HL-60 (cell line): ENCODE data around the gene PIK3C3.

ENCODE experiments used
- DNase-seq, 2 experiments: peaks; one replicate each; pipeline ENCODE4 v3.0.0-alpha.2; 2010 to 2020; ENCODE audit warnings: low read depth in 1 of 2, low spot score in 1 of 2
- H3K27ac ChIP-seq: fragments of 250-450 bp; sonication (Bioruptor Pico); replicated peaks from 2 replicates; pipeline ENCODE4 v1.5.1; 2020; ENCODE audit warnings: mild to moderate bottlenecking, moderate library complexity
- H3K27me3 ChIP-seq: fragments of 250-450 bp; sonication (Bioruptor Pico); 2 replicates; pipeline ENCODE4 v1.5.1; 2021; ENCODE audit warnings: mild to moderate bottlenecking, moderate library complexity; ENCODE audit not compliant: insufficient read depth, poor library complexity, severe bottlenecking
- H3K4me3 ChIP-seq: replicated peaks from 2 replicates; pipeline ENCODE4 v1.5.1; 2011; ENCODE audit warnings: mild to moderate bottlenecking, control low read depth, low read length; ENCODE audit not compliant: insufficient read depth
- GABPA ChIP-seq: IDR thresholded peaks from 2 replicates; pipeline ENCODE4 v1.6.1; 2012; ENCODE audit warnings: low read depth
- POLR2AphosphoS5 ChIP-seq: IDR thresholded peaks from 2 replicates; pipeline ENCODE4 v1.6.1; 2012; ENCODE audit warnings: low read depth
- SPI1 ChIP-seq: IDR thresholded peaks from 2 replicates; pipeline ENCODE4 v1.6.1; 2012; ENCODE audit warnings: low read depth, mild to moderate bottlenecking, borderline replicate concordance
- TF ChIP-seq, protein P1 (sequence below): IDR thresholded peaks from 2 replicates; pipeline ENCODE4 v1.6.1; 2012; ENCODE audit warnings: low read depth; ENCODE audit not compliant: insufficient replicate concordance
- TF ChIP-seq, protein P2 (sequence below): IDR thresholded peaks from one replicate; pipeline ENCODE4 v1.5.1; 2011; ENCODE audit warnings: low read length, control low read depth, inconsistent platforms; ENCODE audit not compliant: insufficient read depth

The PIK3C3 gene

DNA sequence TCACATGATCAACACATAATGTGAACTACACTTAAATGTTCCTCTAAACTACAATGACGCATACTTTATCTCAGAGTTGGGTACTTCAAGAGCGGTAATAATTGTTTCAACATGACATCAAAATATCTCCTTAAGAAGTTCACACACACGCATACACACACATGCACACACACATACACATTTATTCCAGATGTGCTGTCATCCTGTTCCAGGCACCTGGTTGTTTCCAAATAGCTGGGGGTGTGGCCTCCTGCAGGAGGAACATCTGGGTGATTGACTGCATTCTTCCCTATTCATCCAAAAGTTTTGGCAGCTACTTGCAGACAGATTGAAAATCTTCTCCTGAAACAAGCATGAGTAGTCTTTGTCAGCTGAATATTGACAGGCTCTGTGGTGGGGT, 37.9 kb upstream of the PIK3C3 start:
- TF ChIP-seq, protein P1, sequence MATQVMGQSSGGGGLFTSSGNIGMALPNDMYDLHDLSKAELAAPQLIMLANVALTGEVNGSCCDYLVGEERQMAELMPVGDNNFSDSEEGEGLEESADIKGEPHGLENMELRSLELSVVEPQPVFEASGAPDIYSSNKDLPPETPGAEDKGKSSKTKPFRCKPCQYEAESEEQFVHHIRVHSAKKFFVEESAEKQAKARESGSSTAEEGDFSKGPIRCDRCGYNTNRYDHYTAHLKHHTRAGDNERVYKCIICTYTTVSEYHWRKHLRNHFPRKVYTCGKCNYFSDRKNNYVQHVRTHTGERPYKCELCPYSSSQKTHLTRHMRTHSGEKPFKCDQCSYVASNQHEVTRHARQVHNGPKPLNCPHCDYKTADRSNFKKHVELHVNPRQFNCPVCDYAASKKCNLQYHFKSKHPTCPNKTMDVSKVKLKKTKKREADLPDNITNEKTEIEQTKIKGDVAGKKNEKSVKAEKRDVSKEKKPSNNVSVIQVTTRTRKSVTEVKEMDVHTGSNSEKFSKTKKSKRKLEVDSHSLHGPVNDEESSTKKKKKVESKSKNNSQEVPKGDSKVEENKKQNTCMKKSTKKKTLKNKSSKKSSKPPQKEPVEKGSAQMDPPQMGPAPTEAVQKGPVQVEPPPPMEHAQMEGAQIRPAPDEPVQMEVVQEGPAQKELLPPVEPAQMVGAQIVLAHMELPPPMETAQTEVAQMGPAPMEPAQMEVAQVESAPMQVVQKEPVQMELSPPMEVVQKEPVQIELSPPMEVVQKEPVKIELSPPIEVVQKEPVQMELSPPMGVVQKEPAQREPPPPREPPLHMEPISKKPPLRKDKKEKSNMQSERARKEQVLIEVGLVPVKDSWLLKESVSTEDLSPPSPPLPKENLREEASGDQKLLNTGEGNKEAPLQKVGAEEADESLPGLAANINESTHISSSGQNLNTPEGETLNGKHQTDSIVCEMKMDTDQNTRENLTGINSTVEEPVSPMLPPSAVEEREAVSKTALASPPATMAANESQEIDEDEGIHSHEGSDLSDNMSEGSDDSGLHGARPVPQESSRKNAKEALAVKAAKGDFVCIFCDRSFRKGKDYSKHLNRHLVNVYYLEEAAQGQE: no peak
- TF ChIP-seq GABPA: no peak
- TF ChIP-seq, protein P2, sequence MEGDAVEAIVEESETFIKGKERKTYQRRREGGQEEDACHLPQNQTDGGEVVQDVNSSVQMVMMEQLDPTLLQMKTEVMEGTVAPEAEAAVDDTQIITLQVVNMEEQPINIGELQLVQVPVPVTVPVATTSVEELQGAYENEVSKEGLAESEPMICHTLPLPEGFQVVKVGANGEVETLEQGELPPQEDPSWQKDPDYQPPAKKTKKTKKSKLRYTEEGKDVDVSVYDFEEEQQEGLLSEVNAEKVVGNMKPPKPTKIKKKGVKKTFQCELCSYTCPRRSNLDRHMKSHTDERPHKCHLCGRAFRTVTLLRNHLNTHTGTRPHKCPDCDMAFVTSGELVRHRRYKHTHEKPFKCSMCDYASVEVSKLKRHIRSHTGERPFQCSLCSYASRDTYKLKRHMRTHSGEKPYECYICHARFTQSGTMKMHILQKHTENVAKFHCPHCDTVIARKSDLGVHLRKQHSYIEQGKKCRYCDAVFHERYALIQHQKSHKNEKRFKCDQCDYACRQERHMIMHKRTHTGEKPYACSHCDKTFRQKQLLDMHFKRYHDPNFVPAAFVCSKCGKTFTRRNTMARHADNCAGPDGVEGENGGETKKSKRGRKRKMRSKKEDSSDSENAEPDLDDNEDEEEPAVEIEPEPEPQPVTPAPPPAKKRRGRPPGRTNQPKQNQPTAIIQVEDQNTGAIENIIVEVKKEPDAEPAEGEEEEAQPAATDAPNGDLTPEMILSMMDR: no peak
- TF ChIP-seq SPI1: no peak
- TF ChIP-seq POLR2AphosphoS5: no peak
- Histone ChIP-seq H3K27ac (no peak overlapping the region), H3K27me3 (peaks cover 10% of the 10 kb centered on the region), H3K4me3 (no peak overlapping the region)
- DNase-seq: no peak

DNA sequence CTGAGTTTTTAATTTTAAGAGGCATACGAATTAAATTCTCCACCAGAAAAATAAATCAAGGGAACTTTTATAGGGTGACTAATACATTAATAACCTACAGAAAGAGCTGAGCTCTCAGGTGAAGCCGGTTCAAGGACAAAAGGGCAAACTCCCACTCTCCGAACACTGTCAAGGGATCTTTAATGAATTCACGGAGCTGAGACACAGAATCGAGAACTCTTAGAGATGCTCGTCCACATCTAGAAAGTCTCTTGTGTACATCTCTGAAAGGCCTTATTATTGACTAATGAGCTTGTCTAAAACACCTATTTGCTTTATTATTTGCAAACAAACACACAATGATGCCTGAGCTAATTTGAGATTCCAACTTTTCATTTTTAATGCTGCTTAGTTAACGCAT, 33.3 kb upstream of the PIK3C3 start:
- H3K27ac ChIP-seq: no peak overlapping the region
- peaks cover 4% of the 10 kb centered on the region for H3K27me3 ChIP-seq
- no peak overlapping the region for H3K4me3 ChIP-seq
- TF ChIP-seq, protein P2: no peak
- TF ChIP-seq GABPA (no peak), SPI1 (no peak), POLR2AphosphoS5 (no peak)
- TF ChIP-seq, protein P1: no peak
- no peak for DNase-seq

DNA sequence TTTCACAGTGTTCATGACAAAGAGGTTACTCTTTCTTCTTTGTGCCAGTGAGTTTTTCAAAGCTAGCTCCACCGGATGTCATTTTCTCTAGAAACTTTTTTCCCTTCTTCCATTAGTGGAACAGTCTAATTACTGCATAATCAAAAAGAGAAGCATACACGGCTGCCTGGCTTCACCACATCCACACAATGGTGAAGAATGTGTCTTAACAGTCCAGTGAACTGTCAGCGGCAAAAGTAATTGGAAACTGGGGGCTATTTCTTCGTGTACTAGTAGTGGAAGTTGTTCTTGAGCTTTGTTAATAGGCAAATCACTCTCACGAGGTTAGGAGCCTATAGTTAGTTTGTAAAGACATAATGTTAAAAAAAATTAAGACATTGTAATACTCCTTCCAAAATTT, 32.9 kb upstream of the PIK3C3 start:
- H3K4me3 ChIP-seq: no peak overlapping the region
- no peak overlapping the region for H3K27ac ChIP-seq
- TF ChIP-seq POLR2AphosphoS5 (no peak), GABPA (no peak), SPI1 (no peak)
- TF ChIP-seq, protein P1: no peak
- TF ChIP-seq, protein P2: no peak
- H3K27me3 ChIP-seq: peaks cover 4% of the 10 kb centered on the region
- DNase-seq: no peak
